ENCODE measurements around the gene AQP11.
A peak's percentile ranks its signal among the peaks of the same experiment; 100 is the strongest.
"Not testable (repeated sequence)": the region's sequence is repeated elsewhere in the genome, so short reads cannot be mapped to it uniquely, and the experiment has no call there.

The AQP11 gene, protein sequence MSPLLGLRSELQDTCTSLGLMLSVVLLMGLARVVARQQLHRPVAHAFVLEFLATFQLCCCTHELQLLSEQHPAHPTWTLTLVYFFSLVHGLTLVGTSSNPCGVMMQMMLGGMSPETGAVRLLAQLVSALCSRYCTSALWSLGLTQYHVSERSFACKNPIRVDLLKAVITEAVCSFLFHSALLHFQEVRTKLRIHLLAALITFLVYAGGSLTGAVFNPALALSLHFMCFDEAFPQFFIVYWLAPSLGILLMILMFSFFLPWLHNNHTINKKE

DNA sequence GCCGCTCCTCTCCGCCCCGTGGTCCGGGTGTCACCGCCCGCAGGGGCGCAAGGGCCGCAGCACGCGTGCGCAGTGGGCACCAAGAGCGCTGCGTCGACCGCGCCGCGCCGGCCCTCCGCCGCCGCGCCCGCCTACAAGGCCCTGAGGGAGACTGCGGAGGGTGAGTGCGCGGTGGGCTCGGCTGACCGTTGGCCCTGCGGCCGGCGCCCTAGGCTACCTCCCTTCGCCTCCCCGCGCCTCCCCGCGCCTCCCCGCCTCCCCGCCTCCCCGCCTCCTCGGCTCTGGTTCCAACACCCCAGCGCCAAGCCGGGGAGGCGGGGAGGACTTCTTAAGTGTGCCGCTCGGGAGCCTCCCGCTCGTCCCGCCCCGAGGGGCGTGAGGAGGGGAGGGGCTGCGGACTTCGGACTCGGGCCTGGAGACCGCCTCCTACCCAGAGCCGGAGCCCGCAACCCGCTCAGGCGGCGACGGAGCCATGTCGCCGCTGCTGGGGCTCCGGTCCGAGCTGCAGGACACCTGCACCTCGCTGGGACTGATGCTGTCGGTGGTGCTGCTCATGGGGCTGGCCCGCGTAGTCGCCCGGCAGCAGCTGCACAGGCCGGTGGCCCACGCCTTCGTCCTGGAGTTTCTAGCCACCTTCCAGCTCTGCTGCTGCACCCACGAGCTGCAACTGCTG is at the start of gene AQP11:
TSS of gene AQP11 (plus strand) at position 433 of the 673 bp plus-strand sequence. CDS start at position 473, 40 bp downstream.
- DNase-seq (ENCODE audit: low spot score) = peak; percentile 97

- DNase-seq (ENCODE audit: low spot score) = no peak
Measured at GRCh38 chr11:77542296-77542695, 47.5 kb upstream of the AQP11 start.

- DNase-seq (ENCODE audit: low spot score) = no peak
Measured at GRCh38 chr11:77547047-77547836, 42.5 kb upstream of the AQP11 start.

DNA sequence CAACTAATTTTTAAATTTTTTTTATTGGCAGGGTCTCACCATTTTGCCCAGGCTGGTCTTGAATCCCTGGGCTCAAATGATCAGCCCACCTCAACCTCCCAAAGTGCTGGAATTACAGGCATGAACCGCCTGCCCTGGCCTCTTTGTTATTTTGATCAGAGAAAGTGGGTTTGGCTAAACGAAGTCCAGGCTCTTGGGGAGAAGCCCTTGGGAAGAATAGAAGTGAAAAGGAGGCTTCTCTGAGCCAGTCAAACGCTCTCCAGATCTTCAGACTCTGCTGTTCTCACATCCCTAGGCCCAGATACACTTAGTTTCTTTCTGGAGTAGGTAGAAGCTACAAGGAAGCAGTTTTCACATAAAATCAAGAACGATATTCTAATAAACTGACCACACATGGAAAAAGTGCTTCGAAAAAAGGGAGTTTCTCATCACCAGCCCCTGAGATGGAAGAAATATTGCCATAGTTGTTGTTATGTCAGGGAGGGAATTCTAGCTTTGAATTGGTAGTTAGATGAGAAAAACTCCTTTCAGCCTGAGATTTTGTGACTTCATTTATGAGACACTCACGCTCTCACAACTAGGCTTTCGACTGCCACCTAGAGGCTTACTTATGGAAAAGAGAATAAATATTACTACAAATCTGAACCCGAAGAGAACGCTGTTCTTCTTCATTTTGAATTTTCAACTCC is 41.7 kb upstream of the AQP11 start:
- DNase-seq (ENCODE audit: low spot score) = peak; percentile 56

DNA sequence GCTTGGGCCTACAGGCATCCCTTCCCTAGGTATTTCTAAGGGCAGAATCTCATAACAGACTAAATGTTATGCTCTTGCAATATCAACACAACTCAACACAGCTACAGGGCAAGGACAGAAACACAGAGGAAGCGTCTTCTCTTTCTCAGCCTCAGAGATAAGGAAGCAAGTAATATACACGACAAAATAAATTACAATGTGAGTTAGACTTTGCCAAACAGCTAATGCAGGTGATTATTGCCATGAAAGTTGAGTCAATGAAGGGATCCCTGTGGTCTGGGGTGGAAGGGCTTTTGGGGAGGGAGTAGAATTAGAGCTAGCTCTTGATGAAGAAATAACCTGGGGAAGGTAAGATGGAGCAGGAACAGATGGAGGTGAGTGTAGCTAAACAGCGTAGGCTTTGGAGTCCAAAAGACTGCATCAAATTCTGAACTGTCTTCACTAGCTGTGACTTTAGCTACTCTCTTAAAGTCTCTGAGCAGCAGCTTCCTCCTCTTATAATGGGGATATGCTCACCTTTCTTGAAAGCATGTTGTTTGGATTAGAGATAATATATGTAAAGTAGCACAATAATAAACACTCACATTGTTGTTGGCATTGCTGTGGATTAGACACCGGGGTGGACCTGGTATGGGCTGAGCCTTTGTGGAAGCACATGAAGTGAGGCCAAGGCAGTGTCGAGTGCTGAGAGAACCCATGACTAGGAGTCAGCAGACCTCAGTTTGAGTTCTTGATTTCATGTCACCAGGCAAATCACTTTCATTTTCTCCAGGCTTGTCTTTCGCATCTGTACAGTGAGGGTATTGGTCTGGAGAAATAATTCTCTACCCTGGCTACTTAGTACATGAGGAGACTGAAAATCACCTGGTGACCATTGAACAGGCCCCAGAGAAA is 41.0 kb upstream of the AQP11 start:
- no peak for DNase-seq (ENCODE audit: low spot score)

- not testable (repeated sequence) for DNase-seq (ENCODE audit: low spot score)
Measured at GRCh38 chr11:77551426-77551825, 38.3 kb upstream of the AQP11 start.

- peak; percentile 46 for DNase-seq (ENCODE audit: low spot score)
Measured at GRCh38 chr11:77557553-77557952, 32.2 kb upstream of the AQP11 start.

DNA sequence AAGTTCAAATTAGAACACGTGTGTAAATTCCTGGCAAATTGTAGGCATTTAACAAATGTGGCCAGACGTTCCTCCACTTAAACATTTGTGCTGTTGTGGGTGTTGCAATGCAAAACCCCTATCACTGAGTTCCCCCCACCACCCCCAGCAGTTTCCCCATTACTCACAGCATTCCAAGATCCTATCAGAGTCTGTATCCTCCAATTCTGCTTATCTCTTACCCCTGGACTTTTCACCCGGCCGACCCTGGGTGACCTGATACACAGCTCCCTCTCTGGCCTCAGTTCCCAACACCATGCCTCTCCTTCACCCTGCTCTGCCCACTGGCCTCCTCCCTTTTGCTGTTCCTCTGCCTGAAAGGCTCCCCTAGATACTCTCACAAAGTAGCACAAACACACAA is 31.4 kb upstream of the AQP11 start:
- no peak for DNase-seq (ENCODE audit: low spot score)

GRCh38 chr11:77559686-77560401 is 29.9 kb upstream of the AQP11 start:
- DNase-seq (ENCODE audit: low spot score) = no peak

GRCh38 chr11:77560605-77561004 is 29.1 kb upstream of the AQP11 start:
- DNase-seq (ENCODE audit: low spot score) = no peak

DNA sequence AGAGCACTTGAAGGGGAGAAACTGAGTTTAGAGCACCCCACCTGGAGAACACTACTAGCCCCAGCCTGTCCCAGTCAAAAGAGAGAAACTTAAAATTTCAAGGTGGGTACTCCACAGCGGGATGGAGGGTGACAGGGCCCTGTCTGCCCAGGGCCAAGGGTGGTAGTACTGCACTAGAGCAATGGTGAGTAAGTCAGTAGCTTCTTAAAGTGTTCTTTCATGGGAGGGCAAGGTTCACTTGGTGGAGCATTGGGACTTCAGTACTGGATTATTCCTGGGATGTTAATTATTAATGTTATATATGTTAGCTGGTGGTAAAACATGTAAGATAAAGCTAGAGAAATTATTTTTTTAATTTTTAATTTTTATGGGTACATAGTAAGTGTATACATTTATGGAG is 28.5 kb upstream of the AQP11 start:
- no peak for DNase-seq (ENCODE audit: low spot score)

GRCh38 chr11:77568306-77568705 is 21.4 kb upstream of the AQP11 start:
- DNase-seq (ENCODE audit: low spot score) = no peak

DNA sequence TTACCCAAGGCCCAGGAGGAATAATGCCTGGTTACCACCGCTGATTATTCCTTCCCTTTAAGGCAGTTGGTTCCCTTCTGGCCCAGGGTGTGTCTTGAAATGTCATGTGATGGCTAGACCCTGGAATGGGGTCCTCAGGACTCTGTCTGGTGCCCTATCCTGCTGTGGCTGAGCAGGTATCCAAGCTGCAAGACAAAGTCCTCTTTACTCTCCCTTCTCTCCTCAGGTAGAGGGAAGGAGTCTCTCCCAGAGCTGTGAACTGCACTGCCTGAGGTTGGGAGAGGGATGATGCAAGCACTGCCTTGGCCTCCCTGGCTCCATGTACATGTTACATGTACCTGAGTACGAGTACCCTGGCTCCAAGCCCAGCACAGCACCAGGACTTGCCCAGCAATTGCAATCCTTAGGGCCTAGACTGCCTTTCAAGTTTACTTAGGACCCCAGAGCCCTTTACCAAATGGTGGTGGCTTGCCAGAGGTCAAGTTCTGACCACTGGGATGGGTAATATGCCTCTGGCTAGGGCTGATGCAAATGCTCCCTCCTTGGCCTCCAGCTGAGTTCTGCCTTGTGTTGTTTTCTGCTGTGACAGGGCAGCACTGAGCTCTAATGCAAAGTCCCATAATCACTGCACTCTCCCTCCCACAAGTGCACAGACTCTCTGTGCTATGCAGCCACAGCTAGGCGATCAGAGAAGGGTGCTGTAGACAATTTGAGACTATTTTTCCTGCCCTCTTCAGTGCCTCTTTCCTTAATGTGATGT is 20.7 kb upstream of the AQP11 start:
- DNase-seq (ENCODE audit: low spot score) = no peak

GRCh38 chr11:77569676-77570070 is 20.1 kb upstream of the AQP11 start:
- DNase-seq (ENCODE audit: low spot score) = no peak

- DNase-seq (ENCODE audit: low spot score) = not testable (repeated sequence)
Measured at GRCh38 chr11:77570896-77571295, 18.9 kb upstream of the AQP11 start.

GRCh38 chr11:77575428-77575827 is 14.3 kb upstream of the AQP11 start:
- DNase-seq (ENCODE audit: low spot score) = not testable (repeated sequence)

DNA sequence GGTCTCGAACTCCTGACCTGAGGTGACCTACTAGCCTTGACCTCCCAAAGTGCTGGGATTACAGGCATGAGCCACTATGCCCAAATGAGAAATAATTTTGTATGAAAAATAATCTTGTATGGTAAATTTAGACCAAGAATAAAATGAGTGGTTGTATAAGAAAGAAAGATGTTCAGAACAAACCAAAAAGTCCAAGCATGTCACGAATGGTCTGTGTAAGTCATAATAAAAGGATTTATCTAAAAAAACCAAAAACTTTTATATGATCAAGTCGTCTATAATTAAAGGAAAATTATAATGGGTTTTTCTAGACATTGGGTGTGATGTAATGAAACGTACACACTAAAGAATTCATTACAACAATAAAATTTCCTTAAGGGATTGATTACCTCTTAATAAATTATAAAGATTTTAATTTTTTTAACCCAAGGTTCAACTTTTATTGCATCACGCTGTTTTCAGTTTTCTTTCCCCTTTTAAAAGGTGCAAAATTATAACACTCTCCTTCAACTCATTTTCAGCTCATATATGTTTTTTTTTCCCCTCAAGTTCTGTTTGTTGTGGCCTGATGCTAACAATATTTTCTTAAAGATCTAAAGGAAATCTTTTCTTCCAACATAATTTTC is 8.9 kb upstream of the AQP11 start:
- DNase-seq (ENCODE audit: low spot score) = no peak

- DNase-seq (ENCODE audit: low spot score) = no peak
Measured at GRCh38 chr11:77589181-77589520, 602 bp upstream of the AQP11 start.

GRCh38 chr11:77590194-77590782 is 535 bp downstream of the AQP11 start:
- DNase-seq (ENCODE audit: low spot score) = no peak
